ENCODE data around the gene RASD2.

The RASD2 gene

GRCh38 chr22:35542157-35542938 lies 1.7 kb downstream of the RASD2 start:
- FAIRE-seq (no peak), DNase-seq (ENCODE audit: insufficient read length, low spot score) (no peak)
- no peak for TF ChIP-seq CTCF (IDR thresholded peaks at IDR 0.05; ENCODE audit: insufficient read depth, missing control alignments)

DNA sequence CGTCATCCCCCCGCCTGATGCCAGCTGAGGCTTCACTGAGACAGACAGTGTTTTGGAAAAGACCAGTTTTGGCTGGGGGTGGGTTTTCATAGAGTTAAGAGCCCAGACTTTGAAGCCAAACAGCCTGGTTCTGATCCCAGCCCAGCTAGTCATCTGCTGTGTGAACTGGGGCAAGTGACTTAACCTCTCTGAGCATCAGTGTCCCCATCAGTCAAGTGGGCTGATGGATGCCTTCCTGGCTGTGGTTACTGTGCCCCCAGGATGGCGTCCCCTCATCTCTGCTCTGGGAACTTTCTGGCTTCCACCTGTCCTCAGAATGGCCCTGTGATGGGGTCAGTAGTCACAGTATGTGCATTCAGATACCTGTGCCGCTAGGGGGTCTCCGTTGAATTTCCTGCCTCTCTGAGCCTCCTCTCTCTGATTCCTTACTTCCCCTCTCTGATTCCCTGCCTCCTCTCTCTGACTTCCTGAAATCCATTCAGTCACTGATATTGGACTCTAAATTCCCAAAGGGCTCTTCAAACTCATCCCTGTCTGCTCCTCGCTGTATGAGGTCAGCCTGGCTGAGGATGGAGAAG lies 2.4 kb downstream of the RASD2 start:
- no peak for DNase-seq (ENCODE audit: insufficient read length, low spot score)
- no peak for TF ChIP-seq CTCF (IDR thresholded peaks at IDR 0.05; ENCODE audit: insufficient read depth, missing control alignments)
- FAIRE-seq, result no peak

DNA sequence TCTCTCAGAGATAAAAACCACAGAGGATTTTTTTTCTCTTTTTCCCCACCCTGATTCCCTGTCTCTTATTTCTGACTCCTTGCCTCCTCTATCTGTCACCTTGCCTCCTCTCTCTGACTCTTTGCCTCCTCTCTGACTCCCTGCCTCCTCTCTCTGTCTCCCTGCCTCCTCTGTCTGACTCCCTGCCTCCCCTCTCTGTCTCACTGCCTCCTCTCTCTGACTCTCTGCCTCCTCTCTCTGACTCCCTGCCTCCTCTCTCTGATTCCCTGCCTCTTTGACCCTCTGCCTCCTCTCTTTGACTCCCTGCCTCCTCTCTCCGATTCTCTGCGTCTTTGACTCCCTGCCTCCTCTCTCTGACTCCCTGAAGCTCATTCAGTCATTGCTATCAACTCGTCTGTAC lies 3.1 kb downstream of the RASD2 start:
- FAIRE-seq, result no peak
- TF ChIP-seq CTCF (IDR thresholded peaks at IDR 0.05; ENCODE audit: insufficient read depth, missing control alignments), result no peak
- no peak for DNase-seq (ENCODE audit: insufficient read length, low spot score)

- FAIRE-seq (no peak), DNase-seq (ENCODE audit: insufficient read length, low spot score) (no peak)
- no peak for TF ChIP-seq CTCF (IDR thresholded peaks at IDR 0.05; ENCODE audit: insufficient read depth, missing control alignments)
These were observed 3.6 kb downstream of the RASD2 start for GRCh38 chr22:35544189-35544588.

GRCh38 chr22:35544827-35545226 lies 4.2 kb downstream of the RASD2 start:
- FAIRE-seq, result no peak
- TF ChIP-seq CTCF (IDR thresholded peaks at IDR 0.05; ENCODE audit: insufficient read depth, missing control alignments), result no peak
- no peak for DNase-seq (ENCODE audit: insufficient read length, low spot score)

DNA sequence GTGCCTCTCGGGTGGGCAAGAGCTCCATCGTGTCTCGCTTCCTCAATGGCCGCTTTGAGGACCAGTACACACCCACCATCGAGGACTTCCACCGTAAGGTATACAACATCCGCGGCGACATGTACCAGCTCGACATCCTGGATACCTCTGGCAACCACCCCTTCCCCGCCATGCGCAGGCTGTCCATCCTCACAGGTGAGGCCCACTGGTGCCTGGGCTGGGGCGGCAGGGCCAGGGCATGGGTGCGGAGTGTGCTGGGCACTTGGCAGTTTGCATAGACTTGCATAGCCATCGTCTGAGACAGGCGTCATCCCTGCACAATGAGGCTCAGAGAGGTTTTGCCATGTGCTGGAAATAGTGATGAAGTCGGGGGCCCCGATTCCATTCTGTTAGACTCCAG lies 6.3 kb downstream of the RASD2 start:
- no peak for DNase-seq (ENCODE audit: insufficient read length, low spot score)
- no peak for TF ChIP-seq CTCF (IDR thresholded peaks at IDR 0.05; ENCODE audit: insufficient read depth, missing control alignments)
- no peak for FAIRE-seq
